Myocyte (in vitro differentiated cells): Measurements from ENCODE around the gene ZKSCAN1. TPM values are rescaled to one million over a fixed set of nuclear protein-coding genes. Genes with fewer than 3 reads are reported as not detected.
"Not testable (repeated sequence)": the region's sequence is repeated elsewhere in the genome, so short reads cannot be mapped to it uniquely, and the experiment has no call there.

Source experiments
- DNase-seq: peaks from one replicate; pipeline ENCODE4 v3.0.0-alpha.2; 2012; ENCODE audit warnings: low read depth
- polyA plus RNA-seq: library from polyadenylated mRNA; unstranded; fragments of >200 nt; gene quantifications from one replicate; pipeline ENCODE4 v1.2.1, GENCODE V29; 2012; ENCODE audit warnings: missing spikeins
- total RNA-seq: library from RNA; depleted of rRNA; stranded (reverse); fragments of >200 nt; gene quantifications from 2 replicates; pipeline ENCODE4 v1.2.3, GENCODE V29; 2014

Gene ZKSCAN1
- 27.5 and 34.2 TPM in 2 replicates for total RNA-seq
- polyA plus RNA-seq: 18.6 TPM

GRCh38 chr7:100015232-100016214 is at the start of gene ZKSCAN1:
Gene ZKSCAN1 (plus strand): TSS chr7:100015596. CDS start chr7:100023507, 7,911 bp downstream.
- peak; percentile 97 for DNase-seq

GRCh38 chr7:99969298-99969697 is 46.1 kb upstream of the ZKSCAN1 start:
- DNase-seq: no peak

- not testable (repeated sequence) for DNase-seq
Measured at GRCh38 chr7:99969813-99970212, 45.6 kb upstream of the ZKSCAN1 start.

- DNase-seq: no peak
Measured at GRCh38 chr7:99971242-99971641, 44.2 kb upstream of the ZKSCAN1 start.

GRCh38 chr7:99973817-99974216 is 41.6 kb upstream of the ZKSCAN1 start:
- DNase-seq: not testable (repeated sequence)

GRCh38 chr7:99974681-99975080 is 40.7 kb upstream of the ZKSCAN1 start:
- DNase-seq: no peak

- DNase-seq: no peak
Measured at GRCh38 chr7:99975782-99976521, 39.4 kb upstream of the ZKSCAN1 start, which contains the start of gene AZGP1. Gene AZGP1 (minus strand): TSS chr7:99976031. CDS start chr7:99976020, 11 bp downstream.

GRCh38 chr7:99976626-99977025 is 38.8 kb upstream of the ZKSCAN1 start:
- DNase-seq: no peak

- DNase-seq: peak; percentile 35
Measured at GRCh38 chr7:99979814-99980225, 35.6 kb upstream of the ZKSCAN1 start.

- not testable (repeated sequence) for DNase-seq
Measured at GRCh38 chr7:99980448-99980872, 34.9 kb upstream of the ZKSCAN1 start.

GRCh38 chr7:99981066-99981465 is 34.3 kb upstream of the ZKSCAN1 start:
- not testable (repeated sequence) for DNase-seq

- DNase-seq: no peak
Measured at GRCh38 chr7:99984593-99984992, 30.8 kb upstream of the ZKSCAN1 start.

- DNase-seq: not testable (repeated sequence)
Measured at GRCh38 chr7:99987306-99987705, 28.1 kb upstream of the ZKSCAN1 start.

GRCh38 chr7:99987846-99988245 is 27.6 kb upstream of the ZKSCAN1 start:
- DNase-seq: no peak

- no peak for DNase-seq
Measured at GRCh38 chr7:99990460-99990852, 24.9 kb upstream of the ZKSCAN1 start.

GRCh38 chr7:99991543-99991942 is 23.9 kb upstream of the ZKSCAN1 start:
- not testable (repeated sequence) for DNase-seq

GRCh38 chr7:99992330-99993038 is 22.9 kb upstream of the ZKSCAN1 start:
- no peak for DNase-seq

- DNase-seq: no peak
Measured at GRCh38 chr7:99994819-99995218, 20.6 kb upstream of the ZKSCAN1 start.

GRCh38 chr7:99996755-99997544 is 18.4 kb upstream of the ZKSCAN1 start:
- DNase-seq: no peak

- DNase-seq: no peak
Measured at GRCh38 chr7:99997545-99998137, 17.8 kb upstream of the ZKSCAN1 start.
